ENCODE data around the gene NDUFA8.

NDUFA8 gene

DNA sequence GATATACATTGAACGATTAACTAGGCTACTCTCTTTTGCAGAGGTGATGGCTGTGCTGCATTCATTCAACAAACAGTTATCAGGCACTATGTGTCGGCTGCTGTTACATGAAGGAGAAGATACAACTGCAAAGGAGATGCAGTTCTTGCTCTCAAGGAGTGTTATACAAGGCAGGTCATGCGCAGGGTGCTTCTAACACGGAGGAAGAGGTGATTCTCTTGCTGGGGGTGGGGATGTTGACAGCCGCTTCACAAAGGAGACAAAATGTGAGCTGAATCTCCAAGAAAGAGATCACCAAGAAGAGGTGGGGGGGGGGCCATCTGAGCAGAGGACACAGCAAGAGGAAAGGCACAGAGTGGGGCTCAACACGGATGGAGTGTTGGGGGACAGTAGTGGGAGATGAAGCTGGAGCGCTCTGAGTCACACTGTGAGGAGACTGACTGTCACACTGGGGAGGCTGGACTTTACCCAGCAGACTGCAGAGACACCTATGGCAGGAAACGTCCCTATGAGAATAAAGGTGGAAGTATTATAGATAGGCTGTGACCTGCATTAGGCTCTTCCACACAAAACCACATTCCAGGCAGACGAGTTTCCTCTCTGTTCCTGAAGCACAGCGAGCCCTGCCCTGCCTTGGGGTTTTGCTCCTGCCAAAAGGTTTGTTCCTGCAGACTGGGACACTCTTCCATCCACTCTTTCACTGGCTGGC lies 20.9 kb downstream of the NDUFA8 start:
- DNase-seq (ENCODE audit: insufficient read length, low spot score), result no peak
- FAIRE-seq, result no peak

DNA sequence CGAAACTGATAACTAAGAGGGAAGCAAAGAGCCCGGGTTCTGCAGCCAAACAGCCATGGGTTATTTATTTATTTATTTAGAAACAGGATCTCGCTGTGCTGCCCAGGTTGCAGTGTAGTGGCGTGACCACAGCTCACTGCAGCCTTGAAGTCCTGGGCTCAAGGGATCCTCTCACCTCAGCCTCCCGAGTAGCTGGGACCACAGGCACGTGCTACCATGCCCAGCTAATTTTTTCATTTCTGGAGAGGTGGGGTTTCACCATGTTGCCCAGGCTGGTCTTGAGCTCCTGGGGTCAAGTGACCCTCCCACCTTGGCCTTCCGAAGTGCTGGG lies 24.1 kb downstream of the NDUFA8 start:
- DNase-seq (ENCODE audit: insufficient read length, low spot score) (no peak), FAIRE-seq (no peak)

DNA sequence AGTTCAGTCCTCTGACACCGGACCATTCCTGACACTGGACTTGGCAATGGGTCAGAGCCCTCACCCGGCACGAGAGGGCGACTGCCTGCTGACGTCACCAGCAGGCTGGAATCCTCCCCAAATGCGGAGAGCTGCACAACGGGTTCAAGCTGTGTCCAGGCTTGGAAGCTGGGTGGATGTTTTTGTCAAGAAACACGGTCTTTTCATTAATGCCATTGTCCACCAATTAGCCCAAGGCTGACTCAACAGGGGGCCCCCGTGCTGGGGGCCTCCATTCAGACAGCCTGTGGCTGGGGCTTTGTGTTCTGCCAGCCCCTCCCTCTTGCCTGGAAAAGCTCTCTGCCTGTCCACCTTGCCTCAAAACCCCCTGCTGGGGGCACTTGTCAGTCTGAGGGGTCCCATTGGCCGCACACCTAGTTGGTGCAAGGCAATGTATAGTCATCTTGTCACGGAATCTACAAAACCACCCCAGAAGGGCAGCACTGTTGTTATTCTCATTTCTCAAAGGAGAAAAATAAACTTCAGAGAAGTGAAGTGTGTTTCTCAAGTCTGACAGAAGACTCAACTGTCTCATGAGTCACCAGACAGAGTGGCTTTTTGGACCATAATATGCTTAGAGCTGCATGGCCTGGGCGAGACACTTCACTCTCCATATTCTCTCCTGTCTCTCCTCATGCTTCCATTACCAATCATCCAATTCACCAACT lies 24.6 kb downstream of the NDUFA8 start:
- FAIRE-seq (no peak), DNase-seq (ENCODE audit: insufficient read length, low spot score) (no peak)

DNA sequence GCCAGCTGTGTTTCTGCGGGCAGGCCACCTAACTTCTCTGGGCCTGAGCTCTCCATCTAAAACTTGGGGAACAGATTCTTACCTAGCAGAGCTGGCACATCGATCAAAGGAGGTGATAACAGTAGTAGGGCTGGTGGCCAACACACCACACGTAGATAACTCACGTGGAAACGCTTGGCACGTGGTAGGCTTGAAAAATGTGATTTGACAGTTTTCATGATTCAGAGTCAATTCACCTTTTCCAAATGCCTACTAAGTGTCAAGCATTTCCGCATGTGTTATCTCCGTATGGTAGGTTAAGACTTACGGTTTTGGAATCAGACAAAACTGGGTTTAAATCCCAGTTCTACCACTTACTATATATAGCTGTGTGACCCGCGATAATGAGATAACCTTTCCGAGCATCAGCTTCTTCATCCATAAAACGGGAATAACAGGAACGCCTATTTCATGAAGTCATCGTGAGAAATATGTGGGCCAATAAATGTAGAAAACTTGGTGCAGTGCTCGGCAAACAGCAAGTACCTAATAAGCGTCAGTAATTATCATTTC lies 25.5 kb downstream of the NDUFA8 start:
- FAIRE-seq, result no peak
- no peak for DNase-seq (ENCODE audit: insufficient read length, low spot score)

DNA sequence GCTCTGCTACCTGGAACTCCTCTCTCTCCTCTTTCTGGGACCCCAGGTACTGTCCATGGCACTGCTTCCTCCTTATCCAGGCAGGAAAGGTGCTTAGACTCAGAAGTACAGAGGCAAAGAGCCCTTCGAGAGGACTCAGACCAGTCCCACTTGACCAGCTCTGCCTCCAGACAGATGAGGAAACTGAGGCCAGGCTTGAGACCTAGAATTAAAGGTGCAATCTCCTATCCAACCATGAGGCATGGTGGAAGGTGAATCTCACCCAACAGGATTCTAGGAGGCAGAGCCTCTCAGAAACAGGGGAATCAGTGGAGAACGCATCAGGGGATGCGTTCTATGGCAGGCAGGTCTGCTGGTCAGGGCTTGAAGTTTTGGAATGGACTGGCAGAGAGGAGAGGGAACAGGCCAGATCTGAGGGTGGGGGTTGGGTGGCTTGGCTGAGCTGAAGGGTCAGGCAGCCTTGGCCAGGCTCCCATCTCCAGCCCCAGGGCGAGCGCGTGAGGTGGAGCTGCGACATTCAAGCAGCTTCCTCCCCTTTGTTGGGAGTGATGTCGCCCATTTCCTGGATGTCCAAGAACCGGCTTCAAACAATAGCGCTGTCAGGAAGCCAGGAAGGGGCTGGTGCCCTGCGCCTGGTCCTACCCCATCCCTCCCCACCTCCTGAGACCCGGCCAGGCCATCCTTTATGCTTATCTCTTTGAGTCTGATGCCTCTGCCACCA lies 26.2 kb downstream of the NDUFA8 start:
- DNase-seq (ENCODE audit: insufficient read length, low spot score), result no peak
- FAIRE-seq, result no peak

DNA sequence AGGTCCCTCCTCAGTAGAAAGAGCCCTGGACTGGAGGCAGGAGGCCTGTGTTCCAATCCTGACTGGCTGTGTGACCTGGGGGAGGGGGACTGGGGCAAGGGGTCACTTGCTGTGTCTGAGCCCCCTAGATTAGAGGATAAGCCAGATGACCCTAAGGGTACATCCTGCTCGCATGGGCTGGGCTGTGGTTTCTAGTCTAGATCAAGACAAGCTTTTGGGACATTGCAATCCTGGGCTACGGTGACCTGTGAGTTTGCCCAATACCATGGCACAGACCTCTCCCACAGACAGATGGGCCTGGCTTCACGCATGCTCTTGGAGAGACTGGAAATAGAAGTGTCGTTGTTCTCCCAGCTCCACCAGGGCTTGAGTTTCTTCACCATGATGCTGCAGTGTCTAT lies 27.0 kb downstream of the NDUFA8 start:
- FAIRE-seq (no peak), DNase-seq (ENCODE audit: insufficient read length, low spot score) (no peak)

DNA sequence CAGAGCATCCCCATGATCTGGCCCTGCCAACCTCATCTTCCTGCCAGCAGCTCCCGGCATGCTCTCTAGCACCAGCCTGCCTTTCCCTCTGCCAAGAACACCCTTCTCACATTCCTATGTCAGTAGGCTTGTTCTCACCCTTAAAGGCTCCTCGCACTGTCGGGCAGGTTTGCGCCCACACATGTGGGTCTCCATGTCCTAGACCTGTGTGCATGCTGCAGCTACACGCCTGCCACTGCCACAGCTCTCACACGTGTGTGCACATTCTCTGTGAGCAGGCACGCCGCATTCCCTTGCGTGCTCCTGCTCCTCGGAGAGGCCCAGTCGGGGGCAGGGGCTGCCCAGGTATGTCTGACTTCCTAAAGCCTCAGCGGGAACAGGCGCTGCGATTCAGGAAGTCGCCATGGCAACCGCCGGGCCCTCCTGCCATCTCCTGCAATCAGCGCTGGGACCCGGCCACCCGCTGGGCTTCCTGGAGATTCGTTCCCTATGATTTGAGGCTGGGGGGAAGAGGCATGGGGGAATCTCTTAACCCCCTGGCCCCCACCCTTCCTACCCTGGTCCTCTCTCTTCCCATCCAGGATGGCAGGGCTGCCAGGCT lies 28.1 kb downstream of the NDUFA8 start:
- FAIRE-seq (no peak), DNase-seq (ENCODE audit: insufficient read length, low spot score) (no peak)

DNA sequence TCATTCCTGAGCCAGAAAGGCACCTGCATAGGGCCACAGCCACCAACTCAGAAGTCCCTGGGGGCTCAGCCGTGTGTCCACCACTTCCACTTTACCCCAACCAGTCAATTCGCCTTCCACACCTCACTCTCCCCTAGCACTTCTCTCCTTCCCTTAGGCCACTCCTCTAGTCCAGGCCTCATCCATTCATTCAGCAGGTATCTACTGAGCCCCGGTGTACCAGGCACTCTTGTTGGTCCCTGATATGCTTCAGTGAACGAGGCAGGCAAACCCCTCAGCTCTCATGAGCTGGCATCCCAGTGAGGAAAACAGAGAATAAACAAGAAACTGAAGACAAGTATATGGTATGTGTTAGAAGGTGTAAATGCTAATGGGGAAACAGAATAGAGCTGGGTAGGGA lies 28.7 kb downstream of the NDUFA8 start:
- FAIRE-seq, result no peak

DNA sequence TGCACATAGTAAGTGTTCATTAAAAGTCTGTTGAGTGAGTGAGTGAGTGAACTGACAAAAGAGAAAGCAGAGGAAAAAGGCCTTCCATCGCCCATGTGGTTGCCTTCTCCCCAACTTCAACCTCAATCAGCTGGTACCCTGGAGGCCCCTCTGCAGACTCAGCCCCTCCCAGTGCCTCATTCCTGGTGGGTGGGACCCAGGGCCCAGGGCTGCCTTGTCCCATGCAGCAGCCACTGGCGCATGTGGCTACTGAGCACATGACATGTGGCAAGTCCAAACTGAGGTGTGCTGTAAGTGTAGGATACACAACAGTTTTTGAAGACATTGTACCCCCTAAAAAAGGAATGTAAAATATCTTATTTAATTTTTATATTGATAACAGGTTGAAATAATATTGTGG lies 29.6 kb downstream of the NDUFA8 start:
- no peak for DNase-seq (ENCODE audit: insufficient read length, low spot score)
- FAIRE-seq, result no peak

More for the DNA sequence above, 28.7 kb downstream of the NDUFA8 start:
- no peak for DNase-seq (ENCODE audit: insufficient read length, low spot score)

DNA sequence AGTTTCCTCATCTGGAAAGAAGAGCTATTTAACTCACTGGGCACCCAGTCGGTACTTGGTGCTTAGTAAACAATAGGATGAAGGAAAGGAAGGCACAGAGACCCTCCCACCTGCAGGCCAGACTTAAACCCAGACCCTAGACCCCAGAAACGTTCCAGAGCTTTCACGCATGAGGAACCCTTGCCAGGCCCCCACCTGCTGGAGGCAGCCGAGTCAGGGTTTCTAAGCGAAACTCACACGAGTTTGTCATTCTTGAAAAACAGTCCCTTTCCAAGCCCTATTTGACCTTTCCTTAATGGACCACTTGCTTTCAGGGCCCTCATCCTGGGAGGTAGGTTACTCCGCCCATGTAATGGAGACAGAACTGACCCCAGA lies 30.6 kb downstream of the NDUFA8 start:
- DNase-seq (ENCODE audit: insufficient read length, low spot score) (no peak), FAIRE-seq (no peak)

DNA sequence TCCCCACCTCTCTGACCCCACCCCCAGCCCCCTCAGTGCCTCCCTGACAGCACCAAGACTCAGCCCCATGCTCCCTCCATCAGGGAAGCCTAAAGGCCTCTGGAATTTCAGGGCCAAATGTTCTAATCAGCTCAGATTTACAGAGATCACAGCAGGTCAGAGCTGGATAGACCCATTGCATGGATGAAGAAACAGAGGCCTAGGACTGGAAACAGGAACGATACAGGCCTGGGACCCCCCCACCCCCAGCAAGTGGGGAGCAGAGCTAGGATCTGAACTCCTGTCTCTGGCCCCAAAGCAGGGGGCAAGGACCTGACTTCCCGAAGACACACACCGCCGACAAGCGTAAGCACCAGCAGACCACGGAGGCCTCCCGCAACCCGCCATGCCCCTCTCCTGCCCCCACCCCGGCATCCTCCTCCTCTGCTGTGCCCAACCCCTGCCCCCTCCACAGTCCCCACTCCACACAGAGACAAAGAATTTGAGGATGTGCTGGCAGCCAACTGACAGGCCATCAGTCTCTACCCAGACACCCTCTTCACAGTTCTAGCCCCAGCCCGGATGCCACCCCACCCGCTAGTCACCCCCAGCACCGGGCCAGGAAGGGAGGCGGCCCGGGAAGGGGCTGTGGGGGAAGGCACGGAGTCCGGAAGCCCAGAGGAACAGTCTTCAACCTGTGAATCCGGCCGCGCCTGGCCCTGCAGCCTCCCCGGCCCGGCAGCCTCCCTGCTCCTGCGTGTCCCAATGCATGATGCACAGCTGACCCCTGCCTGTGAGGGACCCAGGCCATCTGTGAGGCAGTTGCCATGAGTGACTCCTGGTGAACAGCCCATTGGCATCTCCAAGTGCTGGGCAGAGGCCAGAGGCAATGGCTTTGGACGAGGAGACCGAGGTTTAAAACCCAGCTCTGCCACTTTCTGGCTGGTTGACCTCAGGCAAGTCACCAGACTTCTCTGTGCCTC lies 31.3 kb downstream of the NDUFA8 start:
- FAIRE-seq (no peak), DNase-seq (ENCODE audit: insufficient read length, low spot score) (no peak)

DNA sequence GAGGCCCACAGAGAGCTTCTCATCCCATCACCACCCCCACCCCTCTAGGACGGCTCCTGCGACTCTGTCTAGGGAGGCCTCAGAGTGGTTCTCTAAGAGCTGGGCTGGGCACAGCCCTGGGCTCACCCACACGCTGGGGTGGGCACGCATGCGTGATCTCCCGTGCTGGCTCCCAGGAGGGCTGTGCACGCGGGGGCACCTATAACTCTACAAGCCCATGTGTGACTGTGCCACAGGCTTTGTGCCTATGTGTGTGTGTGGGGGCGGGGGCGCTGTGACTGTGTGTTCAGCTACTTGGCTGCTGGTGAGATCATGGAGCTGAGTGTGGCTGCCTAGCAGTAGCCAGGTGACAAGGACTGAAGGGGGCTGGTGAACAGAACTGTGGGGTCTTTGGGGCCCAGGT lies 32.2 kb downstream of the NDUFA8 start:
- DNase-seq (ENCODE audit: insufficient read length, low spot score) (no peak), FAIRE-seq (no peak)

DNA sequence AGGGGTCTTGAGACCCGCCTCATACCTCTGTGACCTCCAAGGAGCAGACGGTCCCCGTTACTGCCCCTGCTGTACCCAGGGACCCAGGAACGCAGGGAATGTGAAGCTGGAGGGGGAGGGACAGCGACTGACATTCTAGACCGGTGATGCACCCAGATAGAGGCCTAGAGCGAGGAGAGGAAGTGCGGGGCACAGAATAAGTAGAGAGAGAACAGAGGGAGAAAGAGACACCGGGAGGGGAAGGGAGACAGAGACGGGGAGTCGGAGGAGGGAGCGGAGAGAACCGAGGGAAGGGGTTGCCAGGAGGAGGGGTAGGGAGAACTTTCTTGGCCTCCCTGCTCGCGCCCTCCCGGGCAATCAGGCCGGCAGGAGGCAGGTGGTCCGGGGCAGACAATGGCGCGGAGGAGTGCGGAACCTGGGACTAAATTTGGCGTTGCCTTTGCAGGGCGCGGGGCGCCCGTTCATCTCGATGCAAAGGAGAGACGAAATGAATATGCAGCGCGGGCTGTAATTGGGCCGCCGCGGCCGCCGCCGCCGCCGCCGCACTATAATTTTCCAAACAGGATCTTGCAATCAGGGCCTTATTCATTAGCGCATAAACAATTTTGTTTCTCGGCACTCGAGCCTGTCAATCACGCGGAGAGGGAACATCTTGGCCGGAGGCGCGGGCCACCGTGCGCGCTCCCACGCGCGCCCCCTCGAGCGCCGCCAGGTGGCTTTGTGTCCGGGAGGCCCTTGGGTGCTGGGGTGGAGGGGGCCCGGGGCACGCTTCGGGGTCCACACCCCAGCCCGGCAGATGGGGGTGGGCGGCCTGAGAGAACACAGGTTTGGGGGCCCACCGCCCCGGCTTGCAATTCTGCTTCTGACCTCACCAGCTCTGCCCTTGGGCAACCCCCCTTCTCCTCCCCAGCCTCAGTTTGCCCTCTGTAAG lies 33.0 kb downstream of the NDUFA8 start:
- no peak for FAIRE-seq
- DNase-seq (ENCODE audit: insufficient read length, low spot score), result no peak

DNA sequence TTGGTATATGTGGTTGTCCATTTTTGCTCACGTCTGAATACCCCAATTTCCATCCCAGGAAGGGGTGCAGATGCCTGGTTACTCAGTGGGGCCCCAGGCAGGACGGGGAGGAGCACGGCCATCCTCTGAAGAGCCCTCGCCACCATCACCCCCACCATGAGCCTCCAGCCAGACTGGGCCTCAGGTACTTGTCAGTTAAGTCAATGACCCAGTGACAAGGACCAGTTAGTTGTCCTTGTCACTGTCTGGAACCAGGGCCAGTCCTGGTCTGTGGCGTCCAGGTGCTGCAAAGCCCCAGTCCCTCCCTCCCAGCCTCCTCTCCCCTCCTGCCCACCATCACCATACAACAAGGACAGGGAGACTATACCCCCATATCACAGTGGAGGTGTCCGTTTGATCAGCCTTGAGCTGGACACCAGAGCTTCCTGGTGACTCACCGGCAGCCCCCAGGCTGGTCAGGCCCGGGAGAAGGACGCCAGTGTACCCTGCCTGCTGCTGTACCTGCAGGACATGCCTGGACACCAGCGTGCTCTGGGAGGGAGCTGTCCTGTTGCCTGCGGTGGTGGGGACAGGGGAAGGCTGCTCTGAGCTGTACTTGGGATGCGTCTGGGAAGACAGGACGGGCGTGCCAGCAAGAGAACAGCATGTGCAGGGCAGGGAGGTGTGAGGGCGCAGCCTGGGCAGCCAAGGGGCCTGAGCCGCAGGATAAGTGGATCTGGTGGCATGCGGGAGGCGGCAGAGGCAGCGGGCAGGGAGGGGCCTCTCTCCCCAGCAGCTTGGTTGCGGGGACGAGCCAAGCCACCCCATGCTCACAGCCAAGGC lies 33.9 kb downstream of the NDUFA8 start:
- DNase-seq (ENCODE audit: insufficient read length, low spot score) (no peak), FAIRE-seq (no peak)

DNA sequence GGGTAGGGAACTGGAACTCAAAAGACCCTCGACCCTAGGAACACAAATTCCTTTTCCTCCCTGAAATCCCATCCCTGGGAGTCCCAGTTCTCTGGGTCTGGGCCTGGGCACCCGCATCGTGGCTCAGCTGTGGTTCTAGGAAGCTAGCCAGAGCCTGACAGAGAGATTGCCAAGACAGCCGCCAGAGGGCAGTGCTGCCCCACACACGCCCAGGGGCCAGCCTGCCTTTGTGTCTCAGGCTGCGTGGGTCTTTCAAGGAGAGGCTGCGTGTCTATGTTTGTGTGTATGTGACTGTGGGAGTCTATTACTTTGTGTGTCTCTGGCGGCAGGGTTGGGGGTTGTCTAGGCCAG lies 34.4 kb downstream of the NDUFA8 start:
- FAIRE-seq (peak; percentile 47), DNase-seq (ENCODE audit: insufficient read length, low spot score) (peak; percentile 91)

DNA sequence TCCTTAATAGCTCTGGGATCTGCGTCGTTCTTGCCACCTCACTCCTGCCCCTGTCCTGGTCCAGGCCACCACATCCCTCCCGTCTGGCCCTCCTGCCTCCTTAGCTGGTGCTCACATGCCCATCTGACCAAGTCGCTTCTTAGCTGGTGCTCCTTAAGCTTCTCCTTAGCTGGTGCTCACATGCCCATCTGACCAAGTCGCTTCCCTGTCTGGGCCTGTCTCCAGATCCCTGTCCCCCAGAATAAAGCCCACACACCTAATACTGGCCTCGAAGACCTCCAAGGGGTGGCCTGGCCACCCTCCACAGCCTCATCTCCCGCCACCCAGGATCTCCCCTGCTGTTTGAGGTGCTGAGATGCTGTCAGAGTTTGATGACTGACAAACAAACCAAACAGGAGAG lies 35.1 kb downstream of the NDUFA8 start:
- FAIRE-seq, result no peak

DNA sequence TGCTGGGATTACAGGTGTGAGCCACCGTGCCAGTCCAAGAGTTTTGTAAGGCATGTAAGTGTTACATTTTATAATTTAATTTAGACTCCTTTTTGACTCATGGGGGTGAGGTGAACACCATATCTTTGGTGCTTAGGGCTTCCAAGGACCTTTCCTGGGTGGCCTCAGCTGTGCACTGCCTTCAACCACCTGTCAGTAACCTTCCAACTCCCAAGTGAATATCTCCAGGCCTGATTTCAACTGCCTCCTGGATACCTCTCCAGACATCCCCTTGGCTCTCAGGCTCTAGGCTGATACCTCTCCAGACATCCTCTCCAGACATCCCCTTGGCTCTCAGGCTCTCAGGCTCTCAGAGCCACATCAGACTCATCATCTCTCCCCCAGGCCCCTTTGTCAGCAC lies 35.5 kb downstream of the NDUFA8 start:
- FAIRE-seq (no peak), DNase-seq (ENCODE audit: insufficient read length, low spot score) (no peak)

More for the DNA sequence above, 35.1 kb downstream of the NDUFA8 start:
- no peak for DNase-seq (ENCODE audit: insufficient read length, low spot score)

DNA sequence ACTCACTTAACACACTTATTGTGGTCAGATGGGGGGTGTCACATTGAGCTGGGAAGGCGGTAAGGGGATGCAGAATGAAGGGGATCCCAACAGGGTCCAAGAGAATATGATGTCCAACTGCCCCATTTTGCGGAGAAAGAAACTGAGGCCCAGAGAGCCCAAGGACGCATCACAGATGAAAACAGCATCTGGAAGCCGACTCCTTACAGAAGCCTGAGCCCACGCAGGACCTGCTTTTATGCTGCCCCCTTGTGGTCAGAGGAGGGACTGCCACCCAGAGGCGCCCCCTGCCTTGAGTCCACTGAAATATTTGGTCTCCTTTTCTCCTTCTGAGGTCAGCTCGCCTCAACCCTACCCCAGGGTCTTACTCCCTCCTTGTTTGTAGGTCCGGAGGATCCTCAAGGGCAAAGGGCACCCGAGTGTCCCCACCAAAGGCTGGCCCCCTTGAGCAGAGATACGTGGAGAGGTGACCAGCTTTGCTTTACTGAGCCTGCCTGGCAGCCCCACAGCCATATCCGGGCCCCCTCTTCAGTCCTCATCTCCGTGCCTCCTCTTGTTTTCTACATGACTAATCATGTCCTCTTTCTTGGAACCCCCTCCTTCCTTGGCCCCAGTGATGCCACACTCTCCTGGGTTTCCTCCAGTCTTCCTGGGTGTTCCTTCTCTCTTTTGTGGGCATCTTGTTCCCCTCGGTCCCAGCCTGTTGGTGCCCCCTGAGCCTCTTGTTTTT lies 36.5 kb downstream of the NDUFA8 start:
- DNase-seq (ENCODE audit: insufficient read length, low spot score) (peak; percentile 75), FAIRE-seq (no peak)

All from GM19239 (cell line).